Vagina (tissue), 2 donors: ENCODE measurements around the gene ADGRA1.

Source experiments
- CTCF ChIP-seq, 3 experiments: fragments of 450-650 bp in 2 of 3; fragments of 200-600 bp in 1 of 3; sonication (generic) in 1 of 3; IDR thresholded peaks; one replicate each; pipeline ENCODE4 v1.5.1; 2017 to 2019; ENCODE audit warnings: antibody characterized with exemption in 3 of 3, mild to moderate bottlenecking in 2 of 3, moderate library complexity in 2 of 3
- POLR2A ChIP-seq, 2 donors: fragments of 450-650 bp; IDR thresholded peaks; one replicate each; pipeline ENCODE4 v1.6.1; 2017; ENCODE audit warnings: antibody characterized with exemption in 2 of 2, mild to moderate bottlenecking in 2 of 2, moderate library complexity in 2 of 2

- TF ChIP-seq CTCF (IDR thresholded peaks at IDR 0.05): no peak
- TF ChIP-seq POLR2A (IDR thresholded peaks at IDR 0.05): no peak
Measured at GRCh38 chr10:133072720-133073390, 14.9 kb upstream of the ADGRA1 start.
